SU-DHL-6 (cell line): Measurements from ENCODE around the gene ST8SIA4.

Source experiments
- CTCF ChIP-seq: fragments of 200-600 bp; sonication (generic); IDR thresholded peaks from one replicate; pipeline ENCODE4 v1.5.1; 2017; ENCODE audit warnings: antibody characterized with exemption, mild to moderate bottlenecking, low read length, moderate library complexity; ENCODE audit not compliant: insufficient read depth, poor library complexity, severe bottlenecking
- EZH2phosphoT487 ChIP-seq: fragments of 200-600 bp; sonication (generic), shearing (Covaris generic); conservative IDR thresholded peaks from 2 replicates; pipeline ENCODE4 v1.6.1; 2018; ENCODE audit warnings: mild to moderate bottlenecking, antibody characterized with exemption, low read length, moderate library complexity, mixed read lengths

GRCh38 chr5:100775533-100775855 lies 127.6 kb downstream of the ST8SIA4 start:
- no peak for TF ChIP-seq EZH2phosphoT487
- no peak for TF ChIP-seq CTCF
